Body of pancreas (tissue), 4 donors: ENCODE results near the gene ARPC1A. TPM values are rescaled to one million over a fixed set of nuclear protein-coding genes. Genes with fewer than 3 reads are reported as not detected.
"Not testable (repeated sequence)": the region's sequence is repeated elsewhere in the genome, so short reads cannot be mapped to it uniquely, and the experiment has no call there.

Experiments
- ATAC-seq: fragments of 150-250 bp; one replicate; pipeline ENCODE4 v1.9.1; 2016
- DNase-seq, 4 donors: peaks; one replicate each; pipeline ENCODE4 v3.0.0-alpha.2; 2019
- H3K27ac ChIP-seq, 4 donors: fragments of 200-600 bp; sonication (generic); 1 replicate in 3 of 4; 2 replicates in 1 of 4; pipeline versions ENCODE4 v1.5.1 to v1.6.1; 2016 to 2019; ENCODE audit warnings: mild to moderate bottlenecking in 1 of 4, mixed read lengths in 1 of 4, moderate library complexity in 1 of 4
- H3K27me3 ChIP-seq, 2 donors: fragments of 200-600 bp; sonication (generic); one replicate each; pipeline ENCODE4 v1.6.0; 2016; ENCODE audit warnings: mild to moderate bottlenecking in 1 of 2
- H3K36me3 ChIP-seq, 2 donors: fragments of 200-600 bp; sonication (generic); replicated peaks in 1 of 2; 2 replicates each; pipeline ENCODE4 v1.5.1; 2016; ENCODE audit warnings: low read depth in 2 of 2; ENCODE audit not compliant: insufficient read depth in 1 of 2
- H3K4me1 ChIP-seq: fragments of 200-600 bp; sonication (generic); one replicate; pipeline ENCODE4 v1.6.0; 2016
- H3K4me3 ChIP-seq, 2 donors: fragments of 200-600 bp; sonication (generic); 1 replicate in 1 of 2; 2 replicates in 1 of 2; pipeline ENCODE4 v1.5.1; 2016 to 2019
- H3K9me3 ChIP-seq, 3 donors: fragments of 200-600 bp; sonication (generic); 1 replicate in 2 of 3; 2 replicates in 1 of 3; pipeline ENCODE4 v1.5.1; 2016
- POLR2A ChIP-seq, 3 donors: fragments of 450-650 bp; IDR thresholded peaks; one replicate each; pipeline ENCODE4 v1.6.1; 2016; ENCODE audit warnings: antibody characterized with exemption in 3 of 3, mild to moderate bottlenecking in 2 of 3
- WGBS, 2 donors: methylation state at CpG; one replicate each; pipeline ENCODE4 v1.1.5; 2017; 5-methylcytosine and 5-hydroxymethylcytosine counted together
- intact Hi-C: fragments of 100-400 bp; cut with DNase I; formaldehyde crosslinking; loops from one replicate; pipeline ENCODE4 v1.15.1; 2023
- total RNA-seq, 2 donors: library from RNA; depleted of rRNA; stranded (reverse); fragments of >200 nt; gene quantifications; one replicate each; pipeline ENCODE4 v1.1.0, GENCODE V29; 2016
- TF ChIP-seq, protein P1 (sequence below), 7 experiments: fragments of 450-650 bp in 4 of 7; fragments of 200-600 bp in 3 of 7; sonication (generic) in 3 of 7; IDR thresholded peaks; one replicate each; pipeline ENCODE4 v1.5.1; 2016 to 2019; ENCODE audit warnings: antibody characterized with exemption in 7 of 7

The ARPC1A gene
- total RNA-seq, 2 donors from 2014 or later, result 63.0 to 106 TPM

DNA sequence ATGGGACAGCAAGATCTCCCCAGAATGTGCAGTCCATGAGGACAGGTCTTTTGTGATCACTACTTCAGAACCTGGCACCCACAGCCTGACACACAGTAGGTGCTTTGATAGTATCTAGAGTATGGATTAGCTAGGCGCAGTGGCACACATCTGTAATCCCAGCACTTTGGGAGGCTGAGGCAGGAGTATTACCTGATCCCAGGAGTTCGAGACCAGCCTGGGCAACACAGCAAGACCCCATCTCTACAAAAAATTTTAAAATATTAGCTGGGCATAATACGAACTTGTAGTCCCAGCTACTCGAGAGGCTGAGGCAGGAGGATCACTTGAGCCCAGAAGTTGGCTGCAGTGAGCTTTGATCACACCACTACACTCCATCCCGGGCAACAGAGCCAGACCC is 26.5 kb downstream of the ARPC1A start:
- no peak overlapping the region for H3K4me3 ChIP-seq
- H3K36me3 ChIP-seq, result peaks cover 16 to 42% of the 10 kb centered on the region in 2 donors
- H3K27me3 ChIP-seq, result no peaks in the 10 kb centered on the region
- no peak overlapping the region for H3K27ac ChIP-seq
- WGBS, 2 donors, result 96 to 98% methylated on average over 5 of the region's 5 CpGs
- intact Hi-C loops, result no loop called here
- DNase-seq (no peak), ATAC-seq (no peak)
- no peaks in the 10 kb centered on the region for H3K9me3 ChIP-seq
- TF ChIP-seq POLR2A (IDR thresholded peaks at IDR 0.05), result no peak
- TF ChIP-seq, protein P1, sequence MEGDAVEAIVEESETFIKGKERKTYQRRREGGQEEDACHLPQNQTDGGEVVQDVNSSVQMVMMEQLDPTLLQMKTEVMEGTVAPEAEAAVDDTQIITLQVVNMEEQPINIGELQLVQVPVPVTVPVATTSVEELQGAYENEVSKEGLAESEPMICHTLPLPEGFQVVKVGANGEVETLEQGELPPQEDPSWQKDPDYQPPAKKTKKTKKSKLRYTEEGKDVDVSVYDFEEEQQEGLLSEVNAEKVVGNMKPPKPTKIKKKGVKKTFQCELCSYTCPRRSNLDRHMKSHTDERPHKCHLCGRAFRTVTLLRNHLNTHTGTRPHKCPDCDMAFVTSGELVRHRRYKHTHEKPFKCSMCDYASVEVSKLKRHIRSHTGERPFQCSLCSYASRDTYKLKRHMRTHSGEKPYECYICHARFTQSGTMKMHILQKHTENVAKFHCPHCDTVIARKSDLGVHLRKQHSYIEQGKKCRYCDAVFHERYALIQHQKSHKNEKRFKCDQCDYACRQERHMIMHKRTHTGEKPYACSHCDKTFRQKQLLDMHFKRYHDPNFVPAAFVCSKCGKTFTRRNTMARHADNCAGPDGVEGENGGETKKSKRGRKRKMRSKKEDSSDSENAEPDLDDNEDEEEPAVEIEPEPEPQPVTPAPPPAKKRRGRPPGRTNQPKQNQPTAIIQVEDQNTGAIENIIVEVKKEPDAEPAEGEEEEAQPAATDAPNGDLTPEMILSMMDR (IDR thresholded peaks at IDR 0.05), result no peak
- H3K4me1 ChIP-seq, result no peaks in the 10 kb centered on the region

DNA sequence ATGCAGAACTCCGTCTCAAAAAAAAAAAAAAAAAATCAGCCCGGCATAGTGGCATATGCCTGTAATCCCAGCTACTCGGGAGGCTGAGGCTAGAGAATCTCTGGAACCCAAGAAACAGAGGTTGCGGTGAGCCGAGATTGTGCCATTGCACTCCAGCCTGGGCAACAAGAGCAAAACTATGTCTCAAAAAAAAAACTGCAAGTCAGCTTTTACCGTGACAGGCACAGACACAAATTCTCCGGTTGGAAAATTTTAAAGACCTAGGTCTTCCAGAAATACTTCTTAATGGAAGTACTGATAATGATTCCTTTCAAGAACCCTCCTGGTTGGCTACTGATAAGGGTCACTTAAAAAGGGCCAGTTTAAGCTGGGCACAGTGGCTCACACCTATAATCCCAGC is 29.4 kb downstream of the ARPC1A start:
- TF ChIP-seq, protein P1 (IDR thresholded peaks at IDR 0.05), result no peak
- no peak for TF ChIP-seq POLR2A (IDR thresholded peaks at IDR 0.05)
- H3K36me3 ChIP-seq, result peaks cover 22 to 45% of the 10 kb centered on the region in 2 donors
- H3K27me3 ChIP-seq, result no peaks in the 10 kb centered on the region
- no peak overlapping the region for H3K4me3 ChIP-seq
- H3K27ac ChIP-seq, result no peak overlapping the region
- no peaks in the 10 kb centered on the region for H3K9me3 ChIP-seq
- no peak for ATAC-seq
- WGBS, 2 donors, result 94 to 96% methylated on average over 6 to 7 of the region's 7 CpGs
- intact Hi-C loops, result no loop called here
- H3K4me1 ChIP-seq, result no peaks in the 10 kb centered on the region
- no peak for DNase-seq

DNA sequence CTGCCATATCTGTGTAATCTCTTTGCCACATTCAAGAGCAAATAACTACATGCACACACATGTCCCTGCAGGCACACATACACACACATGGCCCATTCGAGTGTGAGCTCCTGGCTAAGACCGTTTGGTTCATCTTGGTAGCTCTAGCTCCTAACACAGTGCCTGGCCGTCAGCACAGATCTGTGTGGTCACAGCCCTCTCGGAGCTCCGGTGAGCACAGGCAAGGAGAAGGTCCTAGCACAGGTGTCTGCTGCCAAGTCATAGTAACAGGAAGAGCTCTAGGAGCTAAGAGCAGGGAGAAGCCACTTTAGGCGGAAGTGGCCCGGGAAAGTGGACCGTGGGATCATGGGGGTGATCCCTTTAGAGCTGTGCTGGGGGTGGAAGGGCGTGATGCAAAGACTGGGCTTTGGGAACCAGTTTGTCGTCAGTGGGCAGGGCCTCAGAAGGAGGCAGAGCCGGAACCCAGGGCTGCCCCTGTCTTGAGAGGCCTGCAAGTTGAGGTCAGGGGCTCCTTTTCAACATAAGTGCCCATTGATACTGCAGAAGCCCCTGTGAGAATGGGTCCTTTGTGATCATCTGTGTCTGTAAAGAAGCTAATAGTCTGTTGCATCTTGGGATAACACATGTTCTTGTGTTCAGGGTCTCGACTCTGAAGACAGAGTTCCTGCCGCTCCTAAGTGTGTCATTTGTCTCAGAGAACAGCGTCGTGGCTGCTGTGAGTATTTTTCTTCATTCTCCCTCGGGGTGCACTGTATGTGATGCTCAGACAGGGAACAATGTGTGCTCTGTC is 32.2 kb downstream of the ARPC1A start:
- ATAC-seq, result no peak
- H3K27me3 ChIP-seq, result no peaks in the 10 kb centered on the region
- H3K27ac ChIP-seq, result no peak overlapping the region
- no peaks in the 10 kb centered on the region for H3K4me1 ChIP-seq
- TF ChIP-seq, protein P1 (IDR thresholded peaks at IDR 0.05), result no peak
- TF ChIP-seq POLR2A (IDR thresholded peaks at IDR 0.05), result no peak
- no peak for DNase-seq
- H3K9me3 ChIP-seq, result no peaks in the 10 kb centered on the region
- intact Hi-C loops, result no loop called here
- H3K4me3 ChIP-seq, result no peak overlapping the region
- 90 to 92% methylated on average over 13 to 16 of the region's 16 CpGs for WGBS, 2 donors
- H3K36me3 ChIP-seq, result peaks cover 10 to 38% of the 10 kb centered on the region in 2 donors

DNA sequence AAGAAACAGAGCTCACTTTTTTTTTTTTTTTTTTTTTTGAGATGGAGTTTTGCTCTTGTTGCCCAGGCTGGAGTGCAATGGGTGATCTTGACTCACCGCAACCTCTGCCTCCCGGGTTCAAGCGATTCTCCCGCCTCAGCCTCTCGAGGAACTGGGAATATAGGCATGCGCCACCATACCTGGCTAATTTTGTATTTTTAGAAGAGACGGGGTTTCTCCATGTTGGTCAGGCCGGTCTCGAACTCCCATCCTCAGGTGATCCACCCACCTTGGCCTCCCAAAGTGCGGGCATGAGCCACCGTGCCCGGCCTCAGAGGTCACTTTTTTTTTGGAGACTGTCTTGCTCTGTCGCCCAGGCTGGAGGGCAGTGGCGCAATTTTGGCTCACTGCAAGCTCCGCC is 32.8 kb downstream of the ARPC1A start:
- intact Hi-C loops, H3K27me3 ChIP-seq, H3K27ac ChIP-seq, H3K4me1 ChIP-seq, H3K9me3 ChIP-seq, H3K4me3 ChIP-seq, ATAC-seq, DNase-seq: not testable (repeated sequence)
- peaks cover 10 to 40% of the 10 kb centered on the region in 2 donors for H3K36me3 ChIP-seq
- 87 to 97% methylated on average over 15 of the region's 15 CpGs for WGBS, 2 donors

DNA sequence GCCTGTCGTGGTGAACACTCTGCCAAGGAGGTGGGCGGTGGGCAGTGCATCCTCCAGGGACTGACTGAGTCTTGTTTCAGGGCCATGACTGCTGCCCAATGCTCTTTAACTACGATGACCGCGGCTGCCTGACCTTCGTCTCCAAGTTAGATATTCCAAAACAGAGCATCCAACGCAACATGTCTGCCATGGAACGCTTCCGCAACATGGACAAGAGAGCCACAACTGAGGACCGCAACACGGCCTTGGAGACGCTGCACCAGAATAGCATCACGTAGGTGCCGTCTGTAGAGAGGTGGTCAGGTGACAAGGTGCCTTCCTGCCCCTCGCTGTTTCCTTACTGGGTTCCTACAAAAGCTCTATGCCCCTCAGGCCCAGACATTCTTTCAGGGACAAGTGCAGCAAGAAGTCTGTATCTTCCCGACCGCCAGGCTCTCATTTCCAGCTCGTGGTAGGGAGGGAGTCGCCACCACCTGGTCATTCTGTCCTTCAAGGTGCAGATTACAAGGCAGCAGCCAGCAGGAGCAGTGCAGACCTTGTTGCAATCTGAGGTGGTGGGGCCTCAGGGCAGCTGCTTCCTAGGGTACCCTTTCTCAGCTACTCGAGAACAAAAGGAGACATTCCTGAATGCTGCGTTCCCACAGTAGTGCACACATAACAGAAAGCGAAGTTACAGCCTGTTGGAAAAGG is 33.9 kb downstream of the ARPC1A start:
- Histone ChIP-seq H3K9me3 (no peaks in the 10 kb centered on the region), H3K4me1 (no peaks in the 10 kb centered on the region), H3K27me3 (no peaks in the 10 kb centered on the region), H3K27ac (no peak overlapping the region), H3K36me3 (peaks cover 8 to 40% of the 10 kb centered on the region in 2 donors), H3K4me3 (no peak overlapping the region)
- ATAC-seq (no peak), DNase-seq (no peak)
- intact Hi-C loops, result no loop called here
- 87 to 92% methylated on average over 21 to 22 of the region's 22 CpGs for WGBS, 2 donors
- TF ChIP-seq, protein P1 (IDR thresholded peaks at IDR 0.05), result no peak
- no peak for TF ChIP-seq POLR2A (IDR thresholded peaks at IDR 0.05)
